Measurements from ENCODE around the gene THAP4.

DNA sequence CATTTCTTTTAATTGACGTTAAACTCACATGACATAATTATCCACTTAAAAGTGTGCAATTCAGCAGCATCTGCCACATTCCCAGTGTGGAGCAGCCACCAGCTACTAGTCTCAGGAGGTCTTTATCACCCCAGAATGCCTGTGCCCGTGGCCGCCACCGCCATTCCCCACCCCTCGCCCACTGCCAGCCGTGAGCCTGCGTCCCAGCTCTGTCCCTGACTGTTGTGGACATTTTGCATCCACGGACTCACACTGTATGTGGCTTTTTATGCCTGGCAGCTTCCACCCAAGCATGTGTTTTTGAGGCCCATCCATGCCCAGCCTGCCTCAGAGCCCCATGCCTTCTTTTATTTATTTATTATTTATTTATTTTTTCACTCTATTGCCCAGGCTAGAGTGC lies 69.2 kb downstream of the THAP4 start:
- TF ChIP-seq POLR2A (IDR thresholded peaks at IDR 0.05; ENCODE audit: low read length) (no peak), GATA1 (IDR thresholded peaks at IDR 0.05; ENCODE audit: low read depth, low read length) (no peak)
